Testis (tissue), 3 donors: ENCODE data around the gene ZNF423. TPM values are rescaled to one million over a fixed set of nuclear protein-coding genes. Genes with fewer than 3 reads are reported as not detected.
A peak's percentile ranks its signal among the peaks of the same experiment; 100 is the strongest.

ENCODE experiments used
- DNase-seq: peaks from one replicate; pipeline ENCODE4 v3.0.0-alpha.2; 2019
- H3K27ac ChIP-seq, 2 donors: fragments of 200-600 bp; sonication (generic); one replicate each; pipeline ENCODE4 v1.5.1; 2019
- H3K27me3 ChIP-seq: fragments of 200-600 bp; sonication (generic); one replicate; pipeline ENCODE4 v1.5.1; 2019
- H3K36me3 ChIP-seq: fragments of 200-600 bp; sonication (generic); one replicate; pipeline ENCODE4 v1.5.1; 2017; ENCODE audit warnings: low read depth; ENCODE audit errors: missing control alignments
- H3K4me1 ChIP-seq: fragments of 200-600 bp; sonication (generic); one replicate; pipeline ENCODE4 v1.5.1; 2019
- H3K4me3 ChIP-seq, 2 donors: fragments of 200-600 bp; sonication (generic); one replicate each; pipeline ENCODE4 v1.5.1; 2017 to 2019
- H3K9me3 ChIP-seq: fragments of 200-600 bp; sonication (generic); one replicate; pipeline ENCODE4 v1.5.1; 2017
- POLR2A ChIP-seq: fragments of 450-650 bp; IDR thresholded peaks from one replicate; pipeline ENCODE4 v1.6.1; 2017; ENCODE audit warnings: antibody characterized with exemption, mild to moderate bottlenecking, moderate library complexity
- WGBS, 2 donors: methylation state at CpG; one replicate each; pipeline ENCODE4 v1.1.5; 2018; 5-methylcytosine and 5-hydroxymethylcytosine counted together
- intact Hi-C: fragments of 100-400 bp; cut with DNase I; formaldehyde crosslinking; loops from one replicate; pipeline ENCODE4 v1.15.1; 2023; ENCODE audit warnings: low total_unique reads
- polyA plus RNA-seq: library from polyadenylated mRNA; stranded (reverse); fragments of 350-450 nt; fragmentation: Illumina TruSeq; extraction: RNeasy Lipid Tissue Mini Kit (QIAGEN cat#74804); gene quantifications from one replicate; pipeline ENCODE4 v1.2.3, GENCODE V29; 2014; ENCODE audit warnings: low read depth, low replicate concordance; ENCODE audit not compliant: insufficient read depth
- total RNA-seq, 2 donors: library from RNA; depleted of rRNA; stranded (reverse); fragments of >200 nt; gene quantifications; one replicate each; pipeline ENCODE4 v1.2.3, GENCODE V29; 2016
- TF ChIP-seq, protein P1 (sequence below), 3 experiments: fragments of 450-650 bp in 2 of 3; fragments of 200-600 bp in 1 of 3; sonication (generic) in 1 of 3; IDR thresholded peaks; one replicate each; pipeline ENCODE4 v1.5.1; 2016 to 2019; ENCODE audit warnings: antibody characterized with exemption in 3 of 3, mild to moderate bottlenecking in 2 of 3, moderate library complexity in 1 of 3

Gene ZNF423
- total and polyA plus RNA-seq, 3 donors from 2014 or later: 8.9 to 19.0 (median 12.1) TPM

DNA sequence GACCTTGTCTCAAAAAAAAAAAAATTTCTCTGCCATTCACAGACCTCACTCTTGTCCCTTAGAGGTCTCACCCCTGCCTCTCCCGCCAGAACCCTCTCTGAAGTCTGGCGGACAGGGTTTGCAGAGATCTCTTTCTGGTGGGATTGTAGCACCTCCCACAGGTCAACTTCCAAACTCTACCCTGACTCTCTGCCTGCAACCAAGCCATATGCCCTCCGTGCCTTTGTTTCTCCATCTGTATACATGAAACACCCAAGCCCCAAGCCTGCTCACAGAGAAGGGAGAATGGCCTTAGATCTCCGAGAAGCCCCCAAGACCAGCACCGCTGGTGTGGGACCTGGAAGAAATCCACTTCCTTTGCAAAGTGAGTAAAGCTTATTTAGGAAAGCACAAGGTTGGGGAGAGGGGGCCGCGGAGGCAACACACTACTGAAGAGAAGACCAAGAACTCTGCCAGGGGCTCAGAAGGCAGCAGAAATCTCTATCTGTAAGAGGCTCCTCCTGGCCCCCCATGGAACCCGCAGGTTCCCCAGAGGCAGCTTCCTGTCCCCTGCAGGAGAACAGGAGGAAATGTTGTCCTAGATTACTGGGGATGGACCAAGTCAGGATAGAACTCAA is 262.4 kb downstream of the ZNF423 start:
- intact Hi-C loops: no loop called here
- H3K4me1 ChIP-seq: peaks cover 22% of the 10 kb centered on the region
- no peaks in the 10 kb centered on the region for H3K9me3 ChIP-seq
- no peaks in the 10 kb centered on the region for H3K27me3 ChIP-seq
- WGBS, 2 donors: 70 to 86% methylated on average over 8 of the region's 8 CpGs
- DNase-seq: no peak
- H3K27ac ChIP-seq: no peak overlapping the region
- H3K36me3 ChIP-seq: no peaks in the 10 kb centered on the region
- TF ChIP-seq, protein P1, sequence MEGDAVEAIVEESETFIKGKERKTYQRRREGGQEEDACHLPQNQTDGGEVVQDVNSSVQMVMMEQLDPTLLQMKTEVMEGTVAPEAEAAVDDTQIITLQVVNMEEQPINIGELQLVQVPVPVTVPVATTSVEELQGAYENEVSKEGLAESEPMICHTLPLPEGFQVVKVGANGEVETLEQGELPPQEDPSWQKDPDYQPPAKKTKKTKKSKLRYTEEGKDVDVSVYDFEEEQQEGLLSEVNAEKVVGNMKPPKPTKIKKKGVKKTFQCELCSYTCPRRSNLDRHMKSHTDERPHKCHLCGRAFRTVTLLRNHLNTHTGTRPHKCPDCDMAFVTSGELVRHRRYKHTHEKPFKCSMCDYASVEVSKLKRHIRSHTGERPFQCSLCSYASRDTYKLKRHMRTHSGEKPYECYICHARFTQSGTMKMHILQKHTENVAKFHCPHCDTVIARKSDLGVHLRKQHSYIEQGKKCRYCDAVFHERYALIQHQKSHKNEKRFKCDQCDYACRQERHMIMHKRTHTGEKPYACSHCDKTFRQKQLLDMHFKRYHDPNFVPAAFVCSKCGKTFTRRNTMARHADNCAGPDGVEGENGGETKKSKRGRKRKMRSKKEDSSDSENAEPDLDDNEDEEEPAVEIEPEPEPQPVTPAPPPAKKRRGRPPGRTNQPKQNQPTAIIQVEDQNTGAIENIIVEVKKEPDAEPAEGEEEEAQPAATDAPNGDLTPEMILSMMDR (IDR thresholded peaks at IDR 0.05): no peak
- TF ChIP-seq POLR2A: no peak
- no peak overlapping the region for H3K4me3 ChIP-seq

DNA sequence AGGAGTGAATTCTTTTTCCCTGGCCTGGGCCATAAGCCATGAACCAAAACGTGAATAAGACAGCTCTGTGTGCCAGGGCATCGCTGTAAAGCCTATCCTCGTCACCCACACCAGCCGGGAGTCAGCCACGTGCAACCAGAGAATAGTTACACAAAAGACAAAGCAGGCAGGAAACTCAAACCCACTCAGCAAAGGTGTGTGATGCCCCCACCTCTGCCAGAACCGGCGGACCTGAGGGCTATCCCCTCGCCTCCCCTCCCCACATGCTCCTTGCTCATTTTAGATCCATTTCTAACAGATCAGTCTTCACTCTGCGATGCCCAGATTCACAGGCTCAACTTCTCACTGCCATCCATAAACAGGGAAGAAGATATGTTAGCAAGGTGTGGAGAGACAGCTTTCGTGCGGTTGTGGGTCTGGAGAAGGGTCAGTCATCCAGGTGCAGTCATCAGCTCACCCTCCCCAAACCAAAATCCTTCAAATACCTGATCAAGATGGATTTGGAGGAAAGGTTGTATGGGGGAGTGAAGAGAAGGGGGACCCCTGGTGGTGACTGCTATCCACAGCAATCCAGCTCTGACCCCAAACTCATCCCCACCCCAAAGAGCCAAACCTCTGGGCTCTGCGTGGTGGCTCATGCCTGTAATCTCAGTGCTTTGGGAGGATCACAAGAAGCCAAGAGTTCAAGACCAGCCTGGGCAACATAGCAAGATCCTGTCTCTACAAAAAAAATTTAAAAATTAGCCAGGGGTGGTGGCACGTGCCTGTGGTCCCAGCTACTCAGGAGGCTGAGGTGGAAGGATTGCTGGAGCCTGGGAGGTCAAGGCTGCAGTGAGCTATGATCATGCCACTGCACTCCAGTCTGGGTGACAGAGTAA is 263.1 kb downstream of the ZNF423 start:
- DNase-seq: no peak
- intact Hi-C loops: no loop called here
- 75% methylated on average over 13 of the region's 13 CpGs for WGBS, 2 donors
- Histone ChIP-seq H3K36me3 (no peaks in the 10 kb centered on the region), H3K27me3 (no peaks in the 10 kb centered on the region), H3K4me1 (peaks cover 22% of the 10 kb centered on the region), H3K9me3 (no peaks in the 10 kb centered on the region), H3K27ac (no peak overlapping the region), H3K4me3 (no peak overlapping the region)
- TF ChIP-seq, protein P1 (IDR thresholded peaks at IDR 0.05): peak; percentile 46 to 75 (median 53)
- TF ChIP-seq POLR2A: no peak

DNA sequence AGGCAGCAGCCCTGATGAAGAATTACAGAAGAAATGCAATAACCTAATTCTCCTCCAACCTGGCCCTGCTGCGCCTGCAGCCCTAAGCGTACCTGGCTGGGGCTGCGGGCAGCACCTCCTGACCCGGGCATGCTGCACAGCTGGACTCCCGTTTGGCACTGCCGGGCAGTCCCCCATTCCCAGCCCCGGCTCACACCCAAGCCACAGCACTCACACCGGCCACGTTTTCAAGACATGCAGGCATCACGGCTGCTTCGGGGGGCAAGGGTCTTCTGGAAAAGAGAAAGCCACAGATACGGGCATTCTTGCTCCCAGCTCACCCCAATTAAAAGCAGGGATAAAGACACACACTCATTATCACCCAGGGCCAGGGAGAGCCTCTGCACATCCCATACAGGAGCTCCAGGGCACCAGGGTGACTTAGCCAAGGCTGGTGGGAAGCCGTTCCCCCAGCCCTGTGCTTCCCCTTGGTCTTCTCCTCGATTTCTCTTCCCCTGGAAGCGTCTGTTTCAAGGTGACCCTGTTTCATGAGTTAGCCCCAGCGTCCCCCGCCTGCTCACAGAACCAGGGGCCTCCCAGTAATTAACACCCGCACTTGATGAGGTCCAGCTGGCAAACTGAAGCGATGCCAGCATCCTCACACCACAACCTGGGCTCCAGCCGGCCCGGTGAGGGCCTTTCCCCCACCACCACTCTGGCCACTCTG is 265.6 kb downstream of the ZNF423 start:
- no peak for DNase-seq
- Histone ChIP-seq H3K4me3 (no peak overlapping the region), H3K27me3 (no peaks in the 10 kb centered on the region), H3K27ac (no peak overlapping the region), H3K9me3 (no peaks in the 10 kb centered on the region), H3K36me3 (no peaks in the 10 kb centered on the region), H3K4me1 (peaks cover 7% of the 10 kb centered on the region)
- TF ChIP-seq POLR2A: no peak
- TF ChIP-seq, protein P1 (IDR thresholded peaks at IDR 0.05): no peak
- intact Hi-C loops: no loop called here
- 81 to 86% methylated on average over 21 of the region's 21 CpGs for WGBS, 2 donors

DNA sequence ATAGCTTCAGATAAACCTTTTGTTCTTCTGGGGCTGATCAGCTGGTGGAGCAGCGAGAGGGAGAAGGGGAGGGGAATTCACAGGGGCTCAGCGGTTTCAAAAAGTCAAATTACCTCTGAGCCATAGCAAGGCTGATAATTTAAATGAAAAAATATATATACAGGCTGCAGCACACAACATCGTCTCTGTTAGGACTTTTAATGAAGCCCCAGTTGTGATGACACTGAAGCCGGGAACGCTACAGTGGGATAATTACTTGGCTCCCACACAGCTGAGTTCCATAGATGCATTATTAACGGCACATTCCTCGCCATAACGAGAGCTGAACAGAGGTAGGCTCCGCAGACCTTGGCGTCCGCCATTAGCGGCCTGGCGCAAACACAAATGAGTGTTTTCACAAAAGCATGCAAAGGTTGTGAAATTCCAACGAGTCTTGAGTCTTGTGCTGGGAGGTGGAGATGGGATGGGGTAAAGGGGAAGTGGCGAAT is 266.3 kb downstream of the ZNF423 start:
- 38 to 55% methylated on average over 15 of the region's 15 CpGs for WGBS, 2 donors
- H3K4me1 ChIP-seq: no peaks in the 10 kb centered on the region
- no peaks in the 10 kb centered on the region for H3K9me3 ChIP-seq
- no peaks in the 10 kb centered on the region for H3K27me3 ChIP-seq
- no peak overlapping the region for H3K4me3 ChIP-seq
- TF ChIP-seq, protein P1 (IDR thresholded peaks at IDR 0.05): no peak
- no peak for TF ChIP-seq POLR2A
- no peak for DNase-seq
- H3K27ac ChIP-seq: no peak overlapping the region
- H3K36me3 ChIP-seq: no peaks in the 10 kb centered on the region
- intact Hi-C loops: no loop called here
